ENCODE measurements around the gene IPMK.

Gene IPMK

GRCh38 chr10:58143944-58144343 is 123.8 kb downstream of the IPMK start:
- no peak for FAIRE-seq
